H9 (cell line): ENCODE data around the gene SRPK2. TPM values are rescaled to one million over a fixed set of nuclear protein-coding genes. Genes with fewer than 3 reads are reported as not detected.

Experiments used
- DNase-seq: peaks from one replicate; pipeline ENCODE4 v3.0.0-alpha.2; 2017
- H2AFZ ChIP-seq: one replicate; pipeline ENCODE4 v1.6.1; 2013; ENCODE audit warnings: mild to moderate bottlenecking, low read length, control low read depth, moderate library complexity
- H2AK5ac ChIP-seq: 2 replicates; pipeline ENCODE4 v1.6.1; 2013; ENCODE audit warnings: low read length, control low read depth, mixed read lengths; ENCODE audit not compliant: insufficient read length
- H2BK120ac ChIP-seq: one replicate; pipeline ENCODE4 v1.6.1; 2013; ENCODE audit warnings: low read depth, mild to moderate bottlenecking, low read length, control low read depth, inconsistent platforms; ENCODE audit not compliant: poor library complexity, severe bottlenecking
- H2BK12ac ChIP-seq: 2 replicates; pipeline ENCODE4 v1.6.1; 2013; ENCODE audit warnings: low read length, control low read depth, mixed read lengths, low read depth; ENCODE audit not compliant: insufficient read length
- H2BK15ac ChIP-seq: 2 replicates; pipeline ENCODE4 v1.6.1; 2013; ENCODE audit warnings: low read depth, low read length, control low read depth
- H2BK20ac ChIP-seq: one replicate; pipeline ENCODE4 v1.6.1; 2013; ENCODE audit warnings: low read depth, mild to moderate bottlenecking, low read length, control low read depth, inconsistent platforms; ENCODE audit not compliant: poor library complexity, severe bottlenecking
- H2BK5ac ChIP-seq: 2 replicates; pipeline ENCODE4 v1.6.1; 2013; ENCODE audit warnings: low read length, control low read depth, mixed read lengths; ENCODE audit not compliant: insufficient read length
- H3K14ac ChIP-seq: 2 replicates; pipeline ENCODE4 v1.6.1; 2013; ENCODE audit warnings: low read length, control low read depth; ENCODE audit not compliant: insufficient read depth
- H3K18ac ChIP-seq: 2 replicates; pipeline ENCODE4 v1.6.1; 2013; ENCODE audit warnings: low read depth, mild to moderate bottlenecking, mixed read lengths, low read length, control low read depth; ENCODE audit not compliant: insufficient read length
- H3K23ac ChIP-seq: 2 replicates; pipeline ENCODE4 v1.6.1; 2013; ENCODE audit warnings: low read length, control low read depth, mixed read lengths, low read depth; ENCODE audit not compliant: insufficient read length
- H3K23me2 ChIP-seq: 2 replicates; pipeline ENCODE4 v1.6.1; 2013; ENCODE audit warnings: low read depth, mild to moderate bottlenecking, mixed read lengths, low read length, control low read depth; ENCODE audit not compliant: insufficient read length, poor library complexity, severe bottlenecking
- H3K27ac ChIP-seq: 2 replicates; pipeline ENCODE4 v1.5.1; 2013; ENCODE audit warnings: low read length, control low read depth, mixed read lengths, low read depth; ENCODE audit not compliant: insufficient read length
- H3K27me3 ChIP-seq: 2 replicates; pipeline ENCODE4 v1.6.1; 2013; ENCODE audit warnings: low read length, control low read depth, inconsistent platforms; ENCODE audit not compliant: insufficient read depth
- H3K4ac ChIP-seq: 2 replicates; pipeline ENCODE4 v1.6.1; 2013; ENCODE audit warnings: low read depth, mild to moderate bottlenecking, control low read depth, inconsistent platforms, low read length, moderate library complexity
- H3K4me1 ChIP-seq: 2 replicates; pipeline ENCODE4 v1.6.1; 2013; ENCODE audit warnings: low read length, control low read depth, inconsistent platforms; ENCODE audit not compliant: insufficient read depth
- H3K4me2 ChIP-seq: 2 replicates; pipeline ENCODE4 v1.6.1; 2013; ENCODE audit warnings: low read length, control low read depth, mixed read lengths; ENCODE audit not compliant: insufficient read length, insufficient read depth
- H3K56ac ChIP-seq: 2 replicates; pipeline ENCODE4 v1.6.1; 2013; ENCODE audit warnings: low read depth, mild to moderate bottlenecking, mixed read lengths, low read length, control low read depth; ENCODE audit not compliant: insufficient read length
- H3K79me1 ChIP-seq: 2 replicates; pipeline ENCODE4 v1.6.1; 2013; ENCODE audit warnings: low read depth, mild to moderate bottlenecking, moderate library complexity, low read length, control low read depth, inconsistent platforms; ENCODE audit not compliant: insufficient read depth, poor library complexity, severe bottlenecking
- H3K79me2 ChIP-seq: 2 replicates; pipeline ENCODE4 v1.6.1; 2013; ENCODE audit warnings: low read length, control low read depth, inconsistent platforms; ENCODE audit not compliant: insufficient read depth
- H3K9ac ChIP-seq: 2 replicates; pipeline ENCODE4 v1.6.1; 2013; ENCODE audit warnings: low read length, control low read depth, mixed read lengths; ENCODE audit not compliant: insufficient read length; ENCODE audit errors: extremely low read depth
- H3K9me3 ChIP-seq: one replicate; pipeline ENCODE4 v1.6.1; 2013; ENCODE audit warnings: low read depth, low read length, inconsistent platforms; ENCODE audit not compliant: control insufficient read depth
- H3T11ph ChIP-seq: one replicate; pipeline ENCODE4 v1.6.1; 2013; ENCODE audit warnings: mild to moderate bottlenecking, low read length, control low read depth, inconsistent platforms
- H4K20me1 ChIP-seq: one replicate; pipeline ENCODE4 v1.6.1; 2013; ENCODE audit not compliant: control insufficient read depth, insufficient read length, insufficient read depth
- H4K5ac ChIP-seq: 2 replicates; pipeline ENCODE4 v1.6.1; 2013; ENCODE audit warnings: low read depth, mild to moderate bottlenecking, mixed read lengths, low read length, control low read depth; ENCODE audit not compliant: insufficient read length
- H4K8ac ChIP-seq: replicated peaks from 2 replicates; pipeline ENCODE4 v1.6.1; 2013; ENCODE audit warnings: low read length, control low read depth, mixed read lengths, low read depth; ENCODE audit not compliant: insufficient read length
- H4K91ac ChIP-seq: 2 replicates; pipeline ENCODE4 v1.6.1; 2013; ENCODE audit warnings: low read depth, mild to moderate bottlenecking, moderate library complexity, mixed read lengths, low read length, control low read depth; ENCODE audit not compliant: insufficient read length
- H3K27ac Mint-ChIP-seq, 3 experiments: 2 replicates in 2 of 3; 3 replicates in 1 of 3; pipeline ENCODE4 v1.8.0; 2020 to 2021; ENCODE audit warnings: mixed read lengths in 3 of 3, mild to moderate bottlenecking in 1 of 3, moderate library complexity in 1 of 3
- H3K27me3 Mint-ChIP-seq: 2 replicates; pipeline ENCODE4 v1.8.0; 2021; ENCODE audit warnings: low read depth, mild to moderate bottlenecking, moderate library complexity, mixed read lengths
- H3K36me3 Mint-ChIP-seq, 3 experiments: 2 replicates in 2 of 3; 3 replicates in 1 of 3; pipeline ENCODE4 v1.8.0; 2020 to 2021; ENCODE audit warnings: low read depth in 3 of 3, mixed read lengths in 3 of 3; ENCODE audit not compliant: insufficient read depth in 1 of 3
- H3K4me1 Mint-ChIP-seq, 2 experiments: 2 replicates each; pipeline ENCODE4 v1.8.0; 2020; ENCODE audit warnings: mixed read lengths in 2 of 2
- H3K4me3 Mint-ChIP-seq, 2 experiments: 2 replicates in 1 of 2; 3 replicates in 1 of 2; pipeline ENCODE4 v1.8.0; 2020 to 2021; ENCODE audit warnings: mild to moderate bottlenecking in 2 of 2, mixed read lengths in 2 of 2, moderate library complexity in 1 of 2
- H3K9me3 Mint-ChIP-seq, 2 experiments: 2 replicates in 1 of 2; 3 replicates in 1 of 2; pipeline ENCODE4 v1.8.0; 2020; ENCODE audit warnings: mild to moderate bottlenecking in 2 of 2, mixed read lengths in 2 of 2, moderate library complexity in 1 of 2
- WGBS: extraction: QIAGEN DNeasy Blood & Tissue Kit; methylation state at CpG from one replicate; pipeline ENCODE4 v1.1.7; 2013; ENCODE audit warnings: missing lambda C conversion rate, low lambda C conversion rate, mixed read lengths; ENCODE audit not compliant: insufficient read length; ENCODE audit errors: extremely low coverage; 5-methylcytosine and 5-hydroxymethylcytosine counted together
- total RNA-seq: library from RNA; stranded (reverse); gene quantifications from 2 replicates; pipeline ENCODE4 v1.2.1, GENCODE V29; 2021
- TF ChIP-seq, protein P1 (sequence below): fragments of 200-600 bp; sonication (generic); conservative IDR thresholded peaks from 3 replicates; pipeline ENCODE4 v1.8.0; 2021; ENCODE audit warnings: antibody characterized with exemption, mild to moderate bottlenecking

SRPK2 gene
- total RNA-seq, 1 experiment from 2014 or later: 41.1 TPM

DNA sequence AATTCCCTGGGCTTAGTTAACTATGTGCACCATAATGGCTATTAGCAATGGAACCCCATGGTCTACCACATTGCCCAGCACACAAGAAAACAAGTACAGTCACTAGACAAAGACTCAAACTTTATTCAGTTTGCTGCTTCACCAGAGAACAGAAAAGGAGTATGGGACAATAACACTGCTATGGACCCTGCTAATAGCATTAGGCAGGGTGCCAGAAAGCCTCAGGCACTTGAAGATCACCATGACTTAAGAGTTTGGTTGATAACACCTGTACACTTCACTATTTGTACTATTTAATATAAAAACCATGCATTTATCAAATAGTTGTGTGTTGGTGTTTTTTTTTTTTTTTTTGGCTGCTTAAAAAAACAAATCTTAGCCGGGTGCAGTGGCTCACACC is 215.1 kb downstream of the SRPK2 start:
- H3K23ac ChIP-seq: no peak overlapping the region
- Mint-ChIP-seq H3K4me1 (peaks cover 5% of the 10 kb centered on the region in 2 experiments), H3K4me3 (no peak overlapping the region), H3K27me3 (no peaks in the 10 kb centered on the region), H3K27ac (no peak overlapping the region), H3K36me3 (peaks cover 0 to 4% (median 4%) of the 10 kb centered on the region in 3 experiments; a peak in 3 of 7 replicates), H3K9me3 (no peaks in the 10 kb centered on the region)
- no peak overlapping the region for H3K4ac ChIP-seq
- H2BK120ac ChIP-seq: no peak overlapping the region
- H4K8ac ChIP-seq: no peak overlapping the region
- no peak overlapping the region for H2BK5ac ChIP-seq
- no peaks in the 10 kb centered on the region for H3K27me3 ChIP-seq
- no peak for DNase-seq
- H3K23me2 ChIP-seq: no peaks in the 10 kb centered on the region
- no peak overlapping the region for H3K56ac ChIP-seq
- no peaks in the 10 kb centered on the region for H3K79me2 ChIP-seq
- no peaks in the 10 kb centered on the region for H3K9me3 ChIP-seq
- no peak overlapping the region for H2BK15ac ChIP-seq
- H3T11ph ChIP-seq: no peak overlapping the region
- TF ChIP-seq, protein P1, sequence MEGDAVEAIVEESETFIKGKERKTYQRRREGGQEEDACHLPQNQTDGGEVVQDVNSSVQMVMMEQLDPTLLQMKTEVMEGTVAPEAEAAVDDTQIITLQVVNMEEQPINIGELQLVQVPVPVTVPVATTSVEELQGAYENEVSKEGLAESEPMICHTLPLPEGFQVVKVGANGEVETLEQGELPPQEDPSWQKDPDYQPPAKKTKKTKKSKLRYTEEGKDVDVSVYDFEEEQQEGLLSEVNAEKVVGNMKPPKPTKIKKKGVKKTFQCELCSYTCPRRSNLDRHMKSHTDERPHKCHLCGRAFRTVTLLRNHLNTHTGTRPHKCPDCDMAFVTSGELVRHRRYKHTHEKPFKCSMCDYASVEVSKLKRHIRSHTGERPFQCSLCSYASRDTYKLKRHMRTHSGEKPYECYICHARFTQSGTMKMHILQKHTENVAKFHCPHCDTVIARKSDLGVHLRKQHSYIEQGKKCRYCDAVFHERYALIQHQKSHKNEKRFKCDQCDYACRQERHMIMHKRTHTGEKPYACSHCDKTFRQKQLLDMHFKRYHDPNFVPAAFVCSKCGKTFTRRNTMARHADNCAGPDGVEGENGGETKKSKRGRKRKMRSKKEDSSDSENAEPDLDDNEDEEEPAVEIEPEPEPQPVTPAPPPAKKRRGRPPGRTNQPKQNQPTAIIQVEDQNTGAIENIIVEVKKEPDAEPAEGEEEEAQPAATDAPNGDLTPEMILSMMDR: no peak
- no peak overlapping the region for H3K18ac ChIP-seq
- no peak overlapping the region for H3K4me2 ChIP-seq
- no peak overlapping the region for H4K91ac ChIP-seq
- H2AFZ ChIP-seq: no peak overlapping the region
- no peak overlapping the region for H2AK5ac ChIP-seq
- H3K14ac ChIP-seq: no peak overlapping the region
- no peaks in the 10 kb centered on the region for H3K4me1 ChIP-seq
- no CpG with 5 or more reads among the region's 1 CpG for whole genome bisulfite sequencing
- H3K79me1 ChIP-seq: no peaks in the 10 kb centered on the region
- no peaks in the 10 kb centered on the region for H4K20me1 ChIP-seq
- H2BK12ac ChIP-seq: no peak overlapping the region
- no peak overlapping the region for H3K9ac ChIP-seq
- H3K27ac ChIP-seq: no peak overlapping the region
- no peak overlapping the region for H4K5ac ChIP-seq
- H2BK20ac ChIP-seq: no peak overlapping the region
